Stimulated activated CD8-positive, alpha-beta memory T cell treated with anti-CD3 and anti-CD28 coated beads, Interleukin-7, amount 100 ng/mL, for 1 hour (primary cell): ENCODE data around the gene FRMPD1.

Experiments used
- DNase-seq, 2 donors: peaks; one replicate each; pipeline ENCODE4 v3.0.0-alpha.2; 2020; ENCODE audit warnings: low read depth in 2 of 2

Gene FRMPD1

GRCh38 chr9:37635808-37636207, 14.9 kb upstream of the FRMPD1 start:
- DNase-seq = no peak

- DNase-seq = no peak
Measured at GRCh38 chr9:37636511-37637448, 14.0 kb upstream of the FRMPD1 start.

GRCh38 chr9:37639109-37639762, 11.5 kb upstream of the FRMPD1 start:
- no peak for DNase-seq

- DNase-seq = no peak
Measured at GRCh38 chr9:37639841-37640240, 10.9 kb upstream of the FRMPD1 start.

GRCh38 chr9:37640246-37640645, 10.5 kb upstream of the FRMPD1 start:
- DNase-seq = no peak

- DNase-seq = no peak
Measured at GRCh38 chr9:37641331-37641730, 9.4 kb upstream of the FRMPD1 start.

GRCh38 chr9:37643214-37643613, 7.5 kb upstream of the FRMPD1 start:
- no peak for DNase-seq

GRCh38 chr9:37645903-37646506, 4.7 kb upstream of the FRMPD1 start:
- no peak for DNase-seq

- no peak for DNase-seq
Measured at GRCh38 chr9:37650299-37650872, 368 bp upstream of the FRMPD1 start.

GRCh38 chr9:37652261-37652660, 1.5 kb downstream of the FRMPD1 start:
- DNase-seq = no peak

GRCh38 chr9:37653385-37653784, 2.6 kb downstream of the FRMPD1 start:
- no peak for DNase-seq

GRCh38 chr9:37656936-37657335, 6.2 kb downstream of the FRMPD1 start:
- DNase-seq = no peak

GRCh38 chr9:37660691-37661090, 9.9 kb downstream of the FRMPD1 start:
- DNase-seq = no peak

GRCh38 chr9:37663926-37664325, 13.2 kb downstream of the FRMPD1 start:
- no peak for DNase-seq

GRCh38 chr9:37667706-37668105, 17.0 kb downstream of the FRMPD1 start:
- DNase-seq = no peak

GRCh38 chr9:37668116-37668601, 17.4 kb downstream of the FRMPD1 start:
- DNase-seq = no peak

- DNase-seq = no peak
Measured at GRCh38 chr9:37669232-37669631, 18.5 kb downstream of the FRMPD1 start.

- DNase-seq = no peak
Measured at GRCh38 chr9:37675661-37676060, 24.9 kb downstream of the FRMPD1 start.

- DNase-seq = no peak
Measured at GRCh38 chr9:37676411-37676830, 25.7 kb downstream of the FRMPD1 start.

GRCh38 chr9:37677435-37677834, 26.7 kb downstream of the FRMPD1 start:
- DNase-seq = no peak

GRCh38 chr9:37678789-37679273, 28.1 kb downstream of the FRMPD1 start:
- no peak for DNase-seq
